WTC11 (cell line): ENCODE measurements around the gene CD48.

ENCODE experiments used
- CREB1 ChIP-seq: sonication (generic); formaldehyde crosslinking; IDR thresholded peaks from 2 replicates; pipeline ENCODE4 v1.8.0; 2023; ENCODE audit warnings: mild to moderate bottlenecking, missing genetic modification reagents
- IRF2 ChIP-seq: sonication (generic); formaldehyde crosslinking; IDR thresholded peaks from 2 replicates; pipeline ENCODE4 v1.8.0; 2022; ENCODE audit warnings: low read depth, missing genetic modification reagents, borderline replicate concordance
- NR3C1 ChIP-seq: sonication (generic); formaldehyde crosslinking; conservative IDR thresholded peaks from 2 replicates; pipeline ENCODE4 v1.8.1; 2023; ENCODE audit warnings: low read depth, mild to moderate bottlenecking, missing genetic modification reagents
- RELA ChIP-seq: sonication (generic); formaldehyde crosslinking; IDR thresholded peaks from 2 replicates; pipeline ENCODE4 v1.8.1; 2022; ENCODE audit warnings: missing genetic modification reagents, mild to moderate bottlenecking, borderline replicate concordance
- SMAD3 ChIP-seq: sonication (generic); formaldehyde crosslinking; IDR thresholded peaks from 2 replicates; pipeline ENCODE4 v1.8.0; 2022; ENCODE audit warnings: missing genetic modification reagents, mild to moderate bottlenecking, borderline replicate concordance
- SMAD4 ChIP-seq: sonication (generic); formaldehyde crosslinking; IDR thresholded peaks from 2 replicates; pipeline ENCODE4 v1.8.0; 2022; ENCODE audit warnings: mild to moderate bottlenecking, missing genetic modification reagents
- ZBTB21 ChIP-seq: sonication (generic); formaldehyde crosslinking; IDR thresholded peaks from 2 replicates; pipeline ENCODE4 v1.8.1; 2023; ENCODE audit warnings: mild to moderate bottlenecking, missing genetic modification reagents, borderline replicate concordance
- ZNF121 ChIP-seq: sonication (generic); formaldehyde crosslinking; IDR thresholded peaks from 2 replicates; pipeline ENCODE4 v1.8.0; 2023; ENCODE audit warnings: missing genetic modification reagents
- ZNF396 ChIP-seq: fragments of 250-450 bp; sonication (Bioruptor Pico); IDR thresholded peaks from 2 replicates; pipeline ENCODE4 v1.8.0; 2021; ENCODE audit warnings: mild to moderate bottlenecking, moderate library complexity, borderline replicate concordance
- TF ChIP-seq, protein P1 (sequence below): fragments of 200-600 bp; IDR thresholded peaks from 2 replicates; pipeline ENCODE4 v1.8.0; 2022; ENCODE audit warnings: antibody characterized with exemption
- TF ChIP-seq, protein P2 (sequence below): sonication (generic); formaldehyde crosslinking; IDR thresholded peaks from 2 replicates; pipeline ENCODE4 v1.8.0; 2022; ENCODE audit warnings: missing genetic modification reagents
- TF ChIP-seq, protein P3 (sequence below): sonication (generic); formaldehyde crosslinking; IDR thresholded peaks from 2 replicates; pipeline ENCODE4 v1.8.0; 2022; ENCODE audit warnings: mild to moderate bottlenecking, missing genetic modification reagents
- TF ChIP-seq, protein P4 (sequence below): sonication (generic); formaldehyde crosslinking; IDR thresholded peaks from 2 replicates; pipeline ENCODE4 v1.8.1; 2023; ENCODE audit warnings: mild to moderate bottlenecking, missing genetic modification reagents
- TF ChIP-seq, protein P5 (sequence below): sonication (generic); formaldehyde crosslinking; IDR thresholded peaks from 2 replicates; pipeline ENCODE4 v1.8.1; 2022; ENCODE audit warnings: mild to moderate bottlenecking, missing genetic modification reagents, moderate library complexity, borderline replicate concordance

DNA sequence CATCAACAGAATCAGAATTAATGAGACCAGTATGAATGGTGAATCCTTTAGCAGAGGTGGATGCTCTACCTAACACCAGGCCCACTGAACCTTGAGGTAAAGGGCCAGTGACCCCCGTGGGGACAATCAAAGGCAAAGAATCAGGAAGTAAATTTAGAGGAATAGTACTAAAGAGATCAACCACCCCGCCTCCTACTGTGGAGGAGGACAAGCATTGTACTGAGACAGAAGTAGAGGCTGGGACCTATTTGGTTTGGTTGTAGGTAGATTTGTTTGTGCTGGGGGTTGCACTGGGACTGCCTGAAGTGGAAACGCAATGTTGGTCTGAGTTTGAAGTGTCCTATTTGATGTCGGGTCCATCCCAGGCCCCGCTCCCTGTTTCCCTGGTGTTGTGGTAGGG is 9.5 kb downstream of the CD48 start:
- TF ChIP-seq, protein P1, sequence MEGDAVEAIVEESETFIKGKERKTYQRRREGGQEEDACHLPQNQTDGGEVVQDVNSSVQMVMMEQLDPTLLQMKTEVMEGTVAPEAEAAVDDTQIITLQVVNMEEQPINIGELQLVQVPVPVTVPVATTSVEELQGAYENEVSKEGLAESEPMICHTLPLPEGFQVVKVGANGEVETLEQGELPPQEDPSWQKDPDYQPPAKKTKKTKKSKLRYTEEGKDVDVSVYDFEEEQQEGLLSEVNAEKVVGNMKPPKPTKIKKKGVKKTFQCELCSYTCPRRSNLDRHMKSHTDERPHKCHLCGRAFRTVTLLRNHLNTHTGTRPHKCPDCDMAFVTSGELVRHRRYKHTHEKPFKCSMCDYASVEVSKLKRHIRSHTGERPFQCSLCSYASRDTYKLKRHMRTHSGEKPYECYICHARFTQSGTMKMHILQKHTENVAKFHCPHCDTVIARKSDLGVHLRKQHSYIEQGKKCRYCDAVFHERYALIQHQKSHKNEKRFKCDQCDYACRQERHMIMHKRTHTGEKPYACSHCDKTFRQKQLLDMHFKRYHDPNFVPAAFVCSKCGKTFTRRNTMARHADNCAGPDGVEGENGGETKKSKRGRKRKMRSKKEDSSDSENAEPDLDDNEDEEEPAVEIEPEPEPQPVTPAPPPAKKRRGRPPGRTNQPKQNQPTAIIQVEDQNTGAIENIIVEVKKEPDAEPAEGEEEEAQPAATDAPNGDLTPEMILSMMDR = no peak
- TF ChIP-seq RELA (CRISPR knock-in tag) = no peak
- no peak for TF ChIP-seq ZNF121 (CRISPR knock-in tag)
- TF ChIP-seq, protein P2, sequence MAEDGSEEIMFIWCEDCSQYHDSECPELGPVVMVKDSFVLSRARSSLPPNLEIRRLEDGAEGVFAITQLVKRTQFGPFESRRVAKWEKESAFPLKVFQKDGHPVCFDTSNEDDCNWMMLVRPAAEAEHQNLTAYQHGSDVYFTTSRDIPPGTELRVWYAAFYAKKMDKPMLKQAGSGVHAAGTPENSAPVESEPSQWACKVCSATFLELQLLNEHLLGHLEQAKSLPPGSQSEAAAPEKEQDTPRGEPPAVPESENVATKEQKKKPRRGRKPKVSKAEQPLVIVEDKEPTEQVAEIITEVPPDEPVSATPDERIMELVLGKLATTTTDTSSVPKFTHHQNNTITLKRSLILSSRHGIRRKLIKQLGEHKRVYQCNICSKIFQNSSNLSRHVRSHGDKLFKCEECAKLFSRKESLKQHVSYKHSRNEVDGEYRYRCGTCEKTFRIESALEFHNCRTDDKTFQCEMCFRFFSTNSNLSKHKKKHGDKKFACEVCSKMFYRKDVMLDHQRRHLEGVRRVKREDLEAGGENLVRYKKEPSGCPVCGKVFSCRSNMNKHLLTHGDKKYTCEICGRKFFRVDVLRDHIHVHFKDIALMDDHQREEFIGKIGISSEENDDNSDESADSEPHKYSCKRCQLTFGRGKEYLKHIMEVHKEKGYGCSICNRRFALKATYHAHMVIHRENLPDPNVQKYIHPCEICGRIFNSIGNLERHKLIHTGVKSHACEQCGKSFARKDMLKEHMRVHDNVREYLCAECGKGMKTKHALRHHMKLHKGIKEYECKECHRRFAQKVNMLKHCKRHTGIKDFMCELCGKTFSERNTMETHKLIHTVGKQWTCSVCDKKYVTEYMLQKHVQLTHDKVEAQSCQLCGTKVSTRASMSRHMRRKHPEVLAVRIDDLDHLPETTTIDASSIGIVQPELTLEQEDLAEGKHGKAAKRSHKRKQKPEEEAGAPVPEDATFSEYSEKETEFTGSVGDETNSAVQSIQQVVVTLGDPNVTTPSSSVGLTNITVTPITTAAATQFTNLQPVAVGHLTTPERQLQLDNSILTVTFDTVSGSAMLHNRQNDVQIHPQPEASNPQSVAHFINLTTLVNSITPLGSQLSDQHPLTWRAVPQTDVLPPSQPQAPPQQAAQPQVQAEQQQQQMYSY (CRISPR knock-in tag) = no peak
- no peak for TF ChIP-seq SMAD4 (CRISPR knock-in tag)
- TF ChIP-seq, protein P3, sequence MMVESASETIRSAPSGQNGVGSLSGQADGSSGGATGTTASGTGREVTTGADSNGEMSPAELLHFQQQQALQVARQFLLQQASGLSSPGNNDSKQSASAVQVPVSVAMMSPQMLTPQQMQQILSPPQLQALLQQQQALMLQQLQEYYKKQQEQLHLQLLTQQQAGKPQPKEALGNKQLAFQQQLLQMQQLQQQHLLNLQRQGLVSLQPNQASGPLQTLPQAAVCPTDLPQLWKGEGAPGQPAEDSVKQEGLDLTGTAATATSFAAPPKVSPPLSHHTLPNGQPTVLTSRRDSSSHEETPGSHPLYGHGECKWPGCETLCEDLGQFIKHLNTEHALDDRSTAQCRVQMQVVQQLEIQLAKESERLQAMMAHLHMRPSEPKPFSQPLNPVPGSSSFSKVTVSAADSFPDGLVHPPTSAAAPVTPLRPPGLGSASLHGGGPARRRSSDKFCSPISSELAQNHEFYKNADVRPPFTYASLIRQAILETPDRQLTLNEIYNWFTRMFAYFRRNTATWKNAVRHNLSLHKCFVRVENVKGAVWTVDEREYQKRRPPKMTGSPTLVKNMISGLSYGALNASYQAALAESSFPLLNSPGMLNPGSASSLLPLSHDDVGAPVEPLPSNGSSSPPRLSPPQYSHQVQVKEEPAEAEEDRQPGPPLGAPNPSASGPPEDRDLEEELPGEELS = no peak
- TF ChIP-seq, protein P4, sequence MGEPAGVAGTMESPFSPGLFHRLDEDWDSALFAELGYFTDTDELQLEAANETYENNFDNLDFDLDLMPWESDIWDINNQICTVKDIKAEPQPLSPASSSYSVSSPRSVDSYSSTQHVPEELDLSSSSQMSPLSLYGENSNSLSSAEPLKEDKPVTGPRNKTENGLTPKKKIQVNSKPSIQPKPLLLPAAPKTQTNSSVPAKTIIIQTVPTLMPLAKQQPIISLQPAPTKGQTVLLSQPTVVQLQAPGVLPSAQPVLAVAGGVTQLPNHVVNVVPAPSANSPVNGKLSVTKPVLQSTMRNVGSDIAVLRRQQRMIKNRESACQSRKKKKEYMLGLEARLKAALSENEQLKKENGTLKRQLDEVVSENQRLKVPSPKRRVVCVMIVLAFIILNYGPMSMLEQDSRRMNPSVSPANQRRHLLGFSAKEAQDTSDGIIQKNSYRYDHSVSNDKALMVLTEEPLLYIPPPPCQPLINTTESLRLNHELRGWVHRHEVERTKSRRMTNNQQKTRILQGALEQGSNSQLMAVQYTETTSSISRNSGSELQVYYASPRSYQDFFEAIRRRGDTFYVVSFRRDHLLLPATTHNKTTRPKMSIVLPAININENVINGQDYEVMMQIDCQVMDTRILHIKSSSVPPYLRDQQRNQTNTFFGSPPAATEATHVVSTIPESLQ = no peak
- no peak for TF ChIP-seq ZNF396
- no peak for TF ChIP-seq IRF2 (CRISPR knock-in tag)
- no peak for TF ChIP-seq CREB1 (CRISPR knock-in tag)
- TF ChIP-seq NR3C1 (CRISPR knock-in tag) = no peak
- TF ChIP-seq ZBTB21 (CRISPR knock-in tag) = no peak
- no peak for TF ChIP-seq SMAD3 (CRISPR knock-in tag)
- TF ChIP-seq, protein P5, sequence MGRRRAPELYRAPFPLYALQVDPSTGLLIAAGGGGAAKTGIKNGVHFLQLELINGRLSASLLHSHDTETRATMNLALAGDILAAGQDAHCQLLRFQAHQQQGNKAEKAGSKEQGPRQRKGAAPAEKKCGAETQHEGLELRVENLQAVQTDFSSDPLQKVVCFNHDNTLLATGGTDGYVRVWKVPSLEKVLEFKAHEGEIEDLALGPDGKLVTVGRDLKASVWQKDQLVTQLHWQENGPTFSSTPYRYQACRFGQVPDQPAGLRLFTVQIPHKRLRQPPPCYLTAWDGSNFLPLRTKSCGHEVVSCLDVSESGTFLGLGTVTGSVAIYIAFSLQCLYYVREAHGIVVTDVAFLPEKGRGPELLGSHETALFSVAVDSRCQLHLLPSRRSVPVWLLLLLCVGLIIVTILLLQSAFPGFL (CRISPR knock-in tag) = no peak
